Measurements from ENCODE around the gene NTM. TPM values are rescaled to one million over a fixed set of nuclear protein-coding genes. Genes with fewer than 3 reads are reported as not detected.

NTM gene
- total RNA-seq, 1 donor from 2014 or later, result 9.9 TPM

DNA sequence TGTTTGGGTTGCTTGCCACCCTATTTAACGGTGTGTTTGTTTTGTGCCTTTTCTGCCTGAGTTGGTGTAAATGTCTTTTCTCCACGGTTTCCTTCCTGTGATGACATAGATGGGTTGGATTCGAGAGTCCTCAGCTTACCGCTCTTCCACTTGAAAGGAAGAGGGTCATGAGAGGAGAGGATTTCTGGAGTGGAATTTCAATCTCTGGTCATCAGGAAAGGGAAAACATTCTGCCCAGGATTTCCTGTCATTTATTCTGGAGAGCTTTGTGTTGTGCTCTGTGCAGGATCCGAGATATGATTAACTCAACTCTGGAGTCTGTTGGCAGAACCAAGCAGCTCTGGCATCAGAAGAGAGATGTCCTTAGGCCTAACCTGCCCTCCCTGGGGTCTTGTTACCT is 605.2 kb downstream of the NTM start:
- no peak overlapping the region for H3K9ac ChIP-seq (ENCODE audit: low read depth in 1 of 3, low read length in 3 of 3)
- no peaks in the 10 kb centered on the region for H3K27me3 ChIP-seq (ENCODE audit: control insufficient read depth in 3 of 3, insufficient read depth in 3 of 3, low read length in 3 of 3)
- H3K4me3 ChIP-seq (ENCODE audit: low read length in 3 of 3), result no peak overlapping the region
- no peaks in the 10 kb centered on the region for H3K36me3 ChIP-seq (ENCODE audit: control insufficient read depth in 3 of 3, insufficient read depth in 3 of 3, low read length in 3 of 3)
- no peaks in the 10 kb centered on the region for H3K4me1 ChIP-seq (ENCODE audit: control insufficient read depth in 3 of 3, insufficient read depth in 3 of 3, low read length in 3 of 3)
- H3K9me3 ChIP-seq (ENCODE audit: control insufficient read depth in 3 of 3, low read length in 3 of 3), result no peaks in the 10 kb centered on the region
- H3K27ac ChIP-seq (ENCODE audit: low read depth, low read length), result no peak overlapping the region

DNA sequence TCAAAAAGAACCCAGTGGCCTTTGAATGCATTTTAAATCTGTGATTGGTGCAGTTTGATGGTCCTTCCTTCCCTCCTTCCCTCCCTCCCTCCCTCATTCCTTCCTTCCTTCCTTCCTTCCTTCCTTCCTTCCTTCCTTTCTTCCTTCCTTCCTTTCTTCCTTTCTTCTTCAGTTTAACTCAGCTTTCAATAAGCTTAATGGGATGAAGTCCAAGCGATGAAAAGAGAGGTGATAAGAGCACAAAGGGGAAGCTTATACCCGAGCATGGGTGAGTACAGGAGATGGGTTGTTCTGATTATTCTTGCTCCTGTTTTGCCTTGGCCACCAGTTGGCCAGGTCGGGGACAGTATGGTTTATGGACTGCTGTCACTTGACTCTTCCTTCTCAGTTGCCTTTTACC is 605.6 kb downstream of the NTM start:
- H3K27me3 ChIP-seq (ENCODE audit: control insufficient read depth in 3 of 3, insufficient read depth in 3 of 3, low read length in 3 of 3), result no peaks in the 10 kb centered on the region
- no peaks in the 10 kb centered on the region for H3K9me3 ChIP-seq (ENCODE audit: control insufficient read depth in 3 of 3, low read length in 3 of 3)
- H3K4me3 ChIP-seq (ENCODE audit: low read length in 3 of 3), result no peak overlapping the region
- H3K9ac ChIP-seq (ENCODE audit: low read depth in 1 of 3, low read length in 3 of 3), result no peak overlapping the region
- H3K27ac ChIP-seq (ENCODE audit: low read depth, low read length), result no peak overlapping the region
- H3K36me3 ChIP-seq (ENCODE audit: control insufficient read depth in 3 of 3, insufficient read depth in 3 of 3, low read length in 3 of 3), result no peaks in the 10 kb centered on the region
- H3K4me1 ChIP-seq (ENCODE audit: control insufficient read depth in 3 of 3, insufficient read depth in 3 of 3, low read length in 3 of 3), result peaks cover 0 to under 1% (median 0%) of the 10 kb centered on the region in 3 donors

- H3K9ac ChIP-seq (ENCODE audit: low read depth in 1 of 3, low read length in 3 of 3), result no peak overlapping the region
- H3K4me1 ChIP-seq (ENCODE audit: control insufficient read depth in 3 of 3, insufficient read depth in 3 of 3, low read length in 3 of 3), result peaks cover 0 to 3% (median 0%) of the 10 kb centered on the region in 3 donors
- no peaks in the 10 kb centered on the region for H3K36me3 ChIP-seq (ENCODE audit: control insufficient read depth in 3 of 3, insufficient read depth in 3 of 3, low read length in 3 of 3)
- no peaks in the 10 kb centered on the region for H3K27me3 ChIP-seq (ENCODE audit: control insufficient read depth in 3 of 3, insufficient read depth in 3 of 3, low read length in 3 of 3)
- H3K4me3 ChIP-seq (ENCODE audit: low read length in 3 of 3), result no peak overlapping the region
- no peak overlapping the region for H3K27ac ChIP-seq (ENCODE audit: low read depth, low read length)
- no peaks in the 10 kb centered on the region for H3K9me3 ChIP-seq (ENCODE audit: control insufficient read depth in 3 of 3, low read length in 3 of 3)
Measured at GRCh38 chr11:131977231-131977630, 606.8 kb downstream of the NTM start.

DNA sequence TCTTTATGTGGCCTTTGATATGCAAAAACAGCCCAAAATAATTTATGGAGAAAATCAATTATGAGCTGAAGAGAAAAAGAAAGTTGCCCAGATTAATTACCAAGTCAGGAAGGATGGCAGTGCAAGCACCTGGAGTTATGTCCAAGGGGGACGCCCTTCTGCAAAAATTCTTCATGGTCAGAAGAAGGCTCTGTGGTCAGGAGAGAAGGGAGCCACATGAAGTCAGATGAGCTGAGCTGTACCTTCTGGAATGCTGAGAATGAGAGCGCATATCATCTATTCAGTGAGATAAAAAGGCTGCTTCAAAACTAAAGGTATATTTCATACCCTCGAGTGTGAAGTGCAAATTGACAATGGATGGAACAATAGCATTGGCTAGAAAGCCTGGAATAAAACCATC is 607.4 kb downstream of the NTM start:
- Histone ChIP-seq H3K9ac (ENCODE audit: low read depth in 1 of 3, low read length in 3 of 3) (no peak overlapping the region), H3K36me3 (ENCODE audit: control insufficient read depth in 3 of 3, insufficient read depth in 3 of 3, low read length in 3 of 3) (no peaks in the 10 kb centered on the region), H3K4me1 (ENCODE audit: control insufficient read depth in 3 of 3, insufficient read depth in 3 of 3, low read length in 3 of 3) (peaks cover 0 to 3% (median 0%) of the 10 kb centered on the region in 3 donors), H3K27ac (ENCODE audit: low read depth, low read length) (no peak overlapping the region), H3K9me3 (ENCODE audit: control insufficient read depth in 3 of 3, low read length in 3 of 3) (no peaks in the 10 kb centered on the region), H3K4me3 (ENCODE audit: low read length in 3 of 3) (no peak overlapping the region), H3K27me3 (ENCODE audit: control insufficient read depth in 3 of 3, insufficient read depth in 3 of 3, low read length in 3 of 3) (no peaks in the 10 kb centered on the region)

- Histone ChIP-seq H3K9me3 (ENCODE audit: control insufficient read depth in 3 of 3, low read length in 3 of 3) (no peaks in the 10 kb centered on the region), H3K4me3 (ENCODE audit: low read length in 3 of 3) (no peak overlapping the region), H3K9ac (ENCODE audit: low read depth in 1 of 3, low read length in 3 of 3) (no peak overlapping the region), H3K4me1 (ENCODE audit: control insufficient read depth in 3 of 3, insufficient read depth in 3 of 3, low read length in 3 of 3) (peaks cover 0 to 3% (median 0%) of the 10 kb centered on the region in 3 donors), H3K27me3 (ENCODE audit: control insufficient read depth in 3 of 3, insufficient read depth in 3 of 3, low read length in 3 of 3) (no peaks in the 10 kb centered on the region), H3K36me3 (ENCODE audit: control insufficient read depth in 3 of 3, insufficient read depth in 3 of 3, low read length in 3 of 3) (no peaks in the 10 kb centered on the region), H3K27ac (ENCODE audit: low read depth, low read length) (no peak overlapping the region)
Measured at GRCh38 chr11:131978351-131978750, 607.9 kb downstream of the NTM start.

DNA sequence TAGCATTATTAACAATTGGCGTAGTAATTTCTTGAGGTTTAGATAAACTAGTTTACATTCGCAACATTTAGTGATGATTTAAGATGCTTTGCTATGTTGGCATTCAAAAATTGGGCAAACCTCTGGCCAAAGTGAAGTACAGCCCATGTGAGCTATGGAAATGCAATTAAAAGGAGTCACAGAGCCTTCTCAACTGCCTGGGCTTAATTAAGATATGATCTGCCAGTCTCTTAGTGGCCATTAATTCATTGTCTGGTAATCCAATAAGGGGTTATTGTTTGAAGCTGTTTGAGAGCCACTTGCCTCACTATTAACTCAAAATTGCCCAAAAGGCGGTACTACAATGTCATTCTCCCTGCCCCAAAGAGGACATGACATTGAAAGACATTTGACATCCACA is 608.9 kb downstream of the NTM start:
- Histone ChIP-seq H3K9ac (ENCODE audit: low read depth in 1 of 3, low read length in 3 of 3) (no peak overlapping the region), H3K4me3 (ENCODE audit: low read length in 3 of 3) (no peak overlapping the region), H3K27me3 (ENCODE audit: control insufficient read depth in 3 of 3, insufficient read depth in 3 of 3, low read length in 3 of 3) (no peaks in the 10 kb centered on the region), H3K4me1 (ENCODE audit: control insufficient read depth in 3 of 3, insufficient read depth in 3 of 3, low read length in 3 of 3) (peaks cover 0 to 3% (median 0%) of the 10 kb centered on the region in 3 donors), H3K36me3 (ENCODE audit: control insufficient read depth in 3 of 3, insufficient read depth in 3 of 3, low read length in 3 of 3) (no peaks in the 10 kb centered on the region), H3K27ac (ENCODE audit: low read depth, low read length) (no peak overlapping the region), H3K9me3 (ENCODE audit: control insufficient read depth in 3 of 3, low read length in 3 of 3) (no peaks in the 10 kb centered on the region)

- H3K36me3 ChIP-seq (ENCODE audit: control insufficient read depth in 3 of 3, insufficient read depth in 3 of 3, low read length in 3 of 3), result no peaks in the 10 kb centered on the region
- H3K9ac ChIP-seq (ENCODE audit: low read depth in 1 of 3, low read length in 3 of 3), result no peak overlapping the region
- H3K4me3 ChIP-seq (ENCODE audit: low read length in 3 of 3), result no peak overlapping the region
- H3K4me1 ChIP-seq (ENCODE audit: control insufficient read depth in 3 of 3, insufficient read depth in 3 of 3, low read length in 3 of 3), result peaks cover 0 to 3% (median 0%) of the 10 kb centered on the region in 3 donors
- H3K9me3 ChIP-seq (ENCODE audit: control insufficient read depth in 3 of 3, low read length in 3 of 3), result no peaks in the 10 kb centered on the region
- H3K27ac ChIP-seq (ENCODE audit: low read depth, low read length), result no peak overlapping the region
- no peaks in the 10 kb centered on the region for H3K27me3 ChIP-seq (ENCODE audit: control insufficient read depth in 3 of 3, insufficient read depth in 3 of 3, low read length in 3 of 3)
Measured at GRCh38 chr11:131980199-131980598, 609.8 kb downstream of the NTM start.

DNA sequence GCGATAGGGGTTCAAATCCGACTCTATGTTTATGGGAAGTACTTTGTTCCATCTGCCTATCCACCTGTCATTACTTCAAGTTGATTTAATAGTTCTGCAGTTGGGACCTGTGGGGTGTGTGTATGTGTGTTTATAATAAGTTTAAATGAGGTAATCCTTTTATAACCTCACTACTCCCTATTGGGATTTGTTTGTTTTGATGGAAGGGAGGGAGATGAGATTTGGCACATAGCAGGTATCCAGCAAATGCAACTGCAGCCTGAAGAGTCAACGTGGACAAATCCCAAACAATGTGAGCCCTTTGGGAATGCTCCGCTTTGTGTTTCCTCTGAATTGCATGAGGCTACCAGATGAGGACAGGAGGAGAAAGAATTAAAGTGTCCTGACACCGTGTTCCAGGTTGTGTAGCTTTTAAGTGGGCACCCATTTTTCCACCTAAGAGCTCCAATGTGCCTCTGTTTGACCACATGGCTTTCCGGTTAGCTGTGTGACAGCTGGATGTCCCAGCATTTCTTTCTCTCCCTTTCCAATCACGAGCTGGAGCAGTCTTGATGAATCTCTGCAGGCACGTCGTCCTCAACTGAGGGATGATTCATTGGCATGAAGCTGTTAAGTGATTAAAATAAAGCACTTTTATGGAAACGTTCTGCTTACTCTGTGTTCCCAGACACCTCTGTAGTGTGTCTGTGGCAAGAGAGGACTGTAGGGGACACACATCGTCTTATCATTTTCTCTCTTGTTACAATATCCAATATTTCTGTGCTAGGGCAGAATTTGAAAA is 610.7 kb downstream of the NTM start:
- no peaks in the 10 kb centered on the region for H3K9me3 ChIP-seq (ENCODE audit: control insufficient read depth in 3 of 3, low read length in 3 of 3)
- no peak overlapping the region for H3K4me3 ChIP-seq (ENCODE audit: low read length in 3 of 3)
- no peak overlapping the region for H3K9ac ChIP-seq (ENCODE audit: low read depth in 1 of 3, low read length in 3 of 3)
- no peaks in the 10 kb centered on the region for H3K36me3 ChIP-seq (ENCODE audit: control insufficient read depth in 3 of 3, insufficient read depth in 3 of 3, low read length in 3 of 3)
- H3K27ac ChIP-seq (ENCODE audit: low read depth, low read length), result no peak overlapping the region
- no peaks in the 10 kb centered on the region for H3K27me3 ChIP-seq (ENCODE audit: control insufficient read depth in 3 of 3, insufficient read depth in 3 of 3, low read length in 3 of 3)
- peaks cover 0 to 3% (median 0%) of the 10 kb centered on the region in 3 donors for H3K4me1 ChIP-seq (ENCODE audit: control insufficient read depth in 3 of 3, insufficient read depth in 3 of 3, low read length in 3 of 3)

DNA sequence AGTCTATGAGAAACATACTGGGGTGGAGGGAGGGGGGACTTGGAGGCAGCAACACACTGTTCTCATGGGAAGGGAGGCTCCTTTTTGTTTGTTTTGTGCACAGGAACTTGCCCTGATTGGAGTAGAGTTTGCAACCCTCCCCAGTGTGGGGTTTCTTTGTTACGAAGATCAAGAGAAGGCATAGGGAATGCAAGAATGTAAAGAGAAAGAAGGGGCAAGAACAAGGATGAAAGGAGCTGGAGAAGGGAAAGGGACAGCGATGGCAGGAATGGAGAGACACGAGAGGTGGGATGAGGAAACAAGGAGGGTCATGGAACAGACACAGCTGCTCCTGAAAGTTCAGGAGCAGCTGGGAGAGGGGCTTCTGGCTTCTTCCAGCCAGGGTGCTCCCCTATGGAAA is 611.7 kb downstream of the NTM start:
- Histone ChIP-seq H3K27ac (ENCODE audit: low read depth, low read length) (no peak overlapping the region), H3K4me3 (ENCODE audit: low read length in 3 of 3) (no peak overlapping the region), H3K36me3 (ENCODE audit: control insufficient read depth in 3 of 3, insufficient read depth in 3 of 3, low read length in 3 of 3) (no peaks in the 10 kb centered on the region), H3K4me1 (ENCODE audit: control insufficient read depth in 3 of 3, insufficient read depth in 3 of 3, low read length in 3 of 3) (peaks cover 0 to 3% (median 0%) of the 10 kb centered on the region in 3 donors), H3K9me3 (ENCODE audit: control insufficient read depth in 3 of 3, low read length in 3 of 3) (no peaks in the 10 kb centered on the region), H3K9ac (ENCODE audit: low read depth in 1 of 3, low read length in 3 of 3) (no peak overlapping the region), H3K27me3 (ENCODE audit: control insufficient read depth in 3 of 3, insufficient read depth in 3 of 3, low read length in 3 of 3) (no peaks in the 10 kb centered on the region)

GRCh38 chr11:131985846-131986301 is 615.5 kb downstream of the NTM start:
- Histone ChIP-seq H3K4me1 (ENCODE audit: control insufficient read depth in 3 of 3, insufficient read depth in 3 of 3, low read length in 3 of 3) (peaks cover 0 to 3% (median 0%) of the 10 kb centered on the region in 3 donors), H3K9me3 (ENCODE audit: control insufficient read depth in 3 of 3, low read length in 3 of 3) (no peaks in the 10 kb centered on the region), H3K9ac (ENCODE audit: low read depth in 1 of 3, low read length in 3 of 3) (no peak overlapping the region), H3K36me3 (ENCODE audit: control insufficient read depth in 3 of 3, insufficient read depth in 3 of 3, low read length in 3 of 3) (no peaks in the 10 kb centered on the region), H3K4me3 (ENCODE audit: low read length in 3 of 3) (no peak overlapping the region), H3K27me3 (ENCODE audit: control insufficient read depth in 3 of 3, insufficient read depth in 3 of 3, low read length in 3 of 3) (no peaks in the 10 kb centered on the region), H3K27ac (ENCODE audit: low read depth, low read length) (no peak overlapping the region)
